A549 (cell line): Measurements from ENCODE around the gene DACH1.

Experiments
- CTCF ChIP-seq: fragments of >200 bp; sonication (Bioruptor Twin); formaldehyde crosslinking; IDR thresholded peaks from 3 replicates; pipeline ENCODE4 v1.5.1; 2016
- JUN ChIP-seq, 2 experiments: fragments of >200 bp; sonication (Bioruptor Twin); formaldehyde crosslinking; IDR thresholded peaks; 2 replicates in 1 of 2; 3 replicates in 1 of 2; pipeline ENCODE4 v1.6.1; 2016 to 2017
- JUNB ChIP-seq: fragments of >200 bp; sonication (Bioruptor Twin); formaldehyde crosslinking; IDR thresholded peaks from 2 replicates; pipeline ENCODE4 v1.6.1; 2016
- PHF8 ChIP-seq: fragments of 200-600 bp; sonication (generic); IDR thresholded peaks from 2 replicates; pipeline ENCODE4 v1.6.1; 2016; ENCODE audit warnings: low read depth, mild to moderate bottlenecking, antibody characterized with exemption, moderate library complexity, borderline replicate concordance
- RAD21 ChIP-seq, 2 experiments: fragments of >200 bp in 1 of 2; sonication (Bioruptor Twin) in 1 of 2; formaldehyde crosslinking in 1 of 2; IDR thresholded peaks in 1 of 2; conservative IDR thresholded peaks in 1 of 2; 2 replicates in 1 of 2; 3 replicates in 1 of 2; pipeline ENCODE4 v1.6.1; 2012 to 2018; ENCODE audit warnings: inconsistent platforms in 1 of 2
- ZFP36 ChIP-seq: fragments of 450-650 bp; IDR thresholded peaks from 2 replicates; pipeline ENCODE4 v1.6.1; 2014; ENCODE audit warnings: borderline replicate concordance; ENCODE audit not compliant: partially characterized antibody

- TF ChIP-seq CTCF (no peak), ZFP36 (no peak), PHF8 (no peak), RAD21 (conservative IDR thresholded peaks at IDR 0.05 in 1 of 2, IDR thresholded peaks at IDR 0.05 in 1 of 2) (no peak), JUNB (no peak), JUN (IDR thresholded peaks at IDR 0.05) (no peak)
Observed at GRCh38 chr13:71813187-71813586, 53.8 kb downstream of the DACH1 start.
